Esophagus squamous epithelium (tissue), 4 donors: ENCODE data around the gene ZMIZ1.

Experiments used
- POLR2A ChIP-seq, 4 donors: fragments of 450-650 bp; IDR thresholded peaks; one replicate each; pipeline ENCODE4 v1.6.1; 2017; ENCODE audit warnings: antibody characterized with exemption in 4 of 4, mild to moderate bottlenecking in 4 of 4, moderate library complexity in 3 of 4
- TF ChIP-seq, protein P1 (sequence below), 6 experiments: fragments of 450-650 bp in 4 of 6; fragments of 200-600 bp in 2 of 6; sonication (generic) in 2 of 6; IDR thresholded peaks; one replicate each; pipeline ENCODE4 v1.5.1; 2016 to 2019; ENCODE audit warnings: antibody characterized with exemption in 6 of 6, mild to moderate bottlenecking in 4 of 6, moderate library complexity in 4 of 6

DNA sequence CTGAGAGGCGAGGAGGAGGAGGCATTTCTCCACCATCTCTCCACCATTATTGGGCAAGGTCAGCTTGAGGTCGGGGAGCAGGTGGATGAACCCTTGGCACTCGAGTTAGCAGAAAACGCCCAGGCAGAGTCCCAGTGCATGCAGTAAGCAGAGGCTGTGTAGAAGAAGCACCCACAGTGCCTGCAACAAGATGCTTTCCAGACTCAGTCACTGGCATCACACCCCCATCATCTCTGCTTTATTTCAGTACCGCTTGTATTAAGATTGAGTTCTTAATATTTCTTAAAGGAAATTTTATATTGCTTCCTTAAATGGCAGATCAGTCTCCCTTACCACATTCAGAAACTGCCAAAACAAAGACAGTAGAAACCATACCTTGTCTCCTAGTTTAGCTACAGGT, 156.2 kb downstream of the ZMIZ1 start:
- TF ChIP-seq POLR2A (IDR thresholded peaks at IDR 0.05) = no peak
- TF ChIP-seq, protein P1, sequence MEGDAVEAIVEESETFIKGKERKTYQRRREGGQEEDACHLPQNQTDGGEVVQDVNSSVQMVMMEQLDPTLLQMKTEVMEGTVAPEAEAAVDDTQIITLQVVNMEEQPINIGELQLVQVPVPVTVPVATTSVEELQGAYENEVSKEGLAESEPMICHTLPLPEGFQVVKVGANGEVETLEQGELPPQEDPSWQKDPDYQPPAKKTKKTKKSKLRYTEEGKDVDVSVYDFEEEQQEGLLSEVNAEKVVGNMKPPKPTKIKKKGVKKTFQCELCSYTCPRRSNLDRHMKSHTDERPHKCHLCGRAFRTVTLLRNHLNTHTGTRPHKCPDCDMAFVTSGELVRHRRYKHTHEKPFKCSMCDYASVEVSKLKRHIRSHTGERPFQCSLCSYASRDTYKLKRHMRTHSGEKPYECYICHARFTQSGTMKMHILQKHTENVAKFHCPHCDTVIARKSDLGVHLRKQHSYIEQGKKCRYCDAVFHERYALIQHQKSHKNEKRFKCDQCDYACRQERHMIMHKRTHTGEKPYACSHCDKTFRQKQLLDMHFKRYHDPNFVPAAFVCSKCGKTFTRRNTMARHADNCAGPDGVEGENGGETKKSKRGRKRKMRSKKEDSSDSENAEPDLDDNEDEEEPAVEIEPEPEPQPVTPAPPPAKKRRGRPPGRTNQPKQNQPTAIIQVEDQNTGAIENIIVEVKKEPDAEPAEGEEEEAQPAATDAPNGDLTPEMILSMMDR (IDR thresholded peaks at IDR 0.05) = no peak
